Stimulated activated CD4-positive, alpha-beta T cell treated with anti-CD3 and anti-CD28 coated beads, TNF-alpha, amount 100 ng/mL, for 24 hours (primary cell): ENCODE measurements around the gene PNN.
"Not testable (repeated sequence)": the region's sequence is repeated elsewhere in the genome, so short reads cannot be mapped to it uniquely, and the experiment has no call there.

Experiments
- DNase-seq, 3 experiments: peaks; one replicate each; pipeline ENCODE4 v3.0.0-alpha.2; 2020; ENCODE audit warnings: low read depth in 3 of 3

Gene PNN

DNA sequence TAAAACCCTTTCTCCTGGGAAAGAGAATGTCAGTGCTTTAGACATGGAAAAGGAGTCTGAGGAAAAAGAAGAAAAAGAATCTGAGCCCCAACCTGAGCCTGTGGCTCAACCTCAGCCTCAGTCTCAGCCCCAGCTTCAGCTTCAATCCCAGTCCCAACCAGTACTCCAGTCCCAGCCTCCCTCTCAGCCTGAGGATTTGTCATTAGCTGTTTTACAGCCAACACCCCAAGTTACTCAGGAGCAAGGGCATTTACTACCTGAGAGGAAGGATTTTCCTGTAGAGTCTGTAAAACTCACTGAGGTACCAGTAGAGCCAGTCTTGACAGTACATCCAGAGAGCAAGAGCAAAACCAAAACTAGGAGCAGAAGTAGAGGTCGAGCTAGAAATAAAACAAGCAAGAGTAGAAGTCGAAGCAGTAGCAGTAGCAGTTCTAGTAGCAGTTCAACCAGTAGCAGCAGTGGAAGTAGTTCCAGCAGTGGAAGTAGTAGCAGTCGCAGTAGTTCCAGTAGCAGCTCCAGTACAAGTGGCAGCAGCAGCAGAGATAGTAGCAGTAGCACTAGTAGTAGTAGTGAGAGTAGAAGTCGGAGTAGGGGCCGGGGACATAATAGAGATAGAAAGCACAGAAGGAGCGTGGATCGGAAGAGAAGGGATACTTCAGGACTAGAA, 6.1 kb downstream of the PNN start:
- no peak for DNase-seq

DNA sequence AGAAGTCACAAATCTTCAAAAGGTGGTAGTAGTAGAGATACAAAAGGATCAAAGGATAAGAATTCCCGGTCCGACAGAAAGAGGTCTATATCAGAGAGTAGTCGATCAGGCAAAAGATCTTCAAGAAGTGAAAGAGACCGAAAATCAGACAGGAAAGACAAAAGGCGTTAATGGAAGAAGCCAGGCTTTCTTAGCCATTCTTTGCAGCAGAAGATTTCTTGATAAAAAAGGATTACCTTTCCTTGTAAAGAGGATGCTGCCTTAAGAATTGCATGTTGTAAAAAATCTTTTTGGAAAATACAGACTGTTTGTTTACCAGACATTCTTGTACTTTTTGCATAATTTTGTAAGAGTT, 6.6 kb downstream of the PNN start:
- DNase-seq = no peak

DNA sequence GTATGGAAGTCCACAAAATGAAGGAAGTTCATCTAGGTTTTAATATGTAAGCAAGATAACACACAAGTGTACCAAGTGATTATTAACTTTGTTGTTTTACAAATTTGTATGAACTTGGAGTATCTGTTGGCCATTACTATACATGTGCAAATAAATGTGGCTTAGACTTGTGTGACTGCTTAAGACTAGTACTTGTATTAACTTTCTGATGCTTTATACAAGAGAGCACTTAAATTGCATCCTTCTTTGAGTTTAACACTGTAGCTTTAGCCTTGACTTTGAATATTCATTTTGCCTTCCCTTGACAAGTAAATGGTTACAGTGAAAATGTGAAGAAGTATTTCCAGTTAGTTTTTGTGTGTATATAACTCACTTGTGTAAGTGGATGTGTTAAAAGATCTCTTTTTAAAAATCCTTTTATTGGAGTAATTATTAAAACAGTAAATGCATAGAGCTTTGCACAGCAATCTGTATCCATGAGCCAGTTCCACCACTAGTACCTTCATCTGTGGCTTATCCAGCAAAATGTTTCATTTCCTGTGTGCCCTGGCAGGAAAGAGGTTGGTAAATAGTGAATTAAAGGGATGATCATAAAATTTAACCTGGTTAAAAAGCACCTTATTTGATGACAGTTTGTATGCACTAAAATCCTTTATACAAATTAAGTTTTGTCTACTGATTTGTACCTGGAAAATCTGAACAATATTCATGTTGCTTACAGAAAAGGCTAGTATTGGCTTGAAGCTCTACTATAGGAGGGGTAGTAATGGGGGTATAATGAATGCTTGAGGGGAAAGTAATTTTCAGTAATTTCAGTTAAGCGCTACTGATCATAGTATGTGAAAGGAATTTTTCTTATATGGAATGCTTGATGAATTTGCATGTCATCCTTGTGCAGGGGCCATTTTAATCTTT, 8.0 kb downstream of the PNN start:
- DNase-seq = no peak

DNA sequence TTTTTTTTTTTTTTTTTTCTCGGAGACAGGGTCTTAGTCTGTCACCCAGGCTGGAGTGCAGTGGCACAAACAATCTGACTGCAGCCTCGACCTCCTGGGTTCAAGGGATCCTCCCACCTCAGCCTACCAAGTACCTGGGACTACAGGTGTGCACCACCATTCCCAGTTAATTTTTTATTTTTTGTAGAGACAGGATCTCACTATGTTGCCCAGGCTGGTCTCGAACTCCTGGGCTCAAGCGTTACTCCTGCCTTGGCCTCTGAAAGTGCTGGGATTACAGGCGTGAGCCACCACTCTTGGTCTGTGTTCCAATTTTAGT, 8.6 kb downstream of the PNN start:
- DNase-seq = not testable (repeated sequence)

DNA sequence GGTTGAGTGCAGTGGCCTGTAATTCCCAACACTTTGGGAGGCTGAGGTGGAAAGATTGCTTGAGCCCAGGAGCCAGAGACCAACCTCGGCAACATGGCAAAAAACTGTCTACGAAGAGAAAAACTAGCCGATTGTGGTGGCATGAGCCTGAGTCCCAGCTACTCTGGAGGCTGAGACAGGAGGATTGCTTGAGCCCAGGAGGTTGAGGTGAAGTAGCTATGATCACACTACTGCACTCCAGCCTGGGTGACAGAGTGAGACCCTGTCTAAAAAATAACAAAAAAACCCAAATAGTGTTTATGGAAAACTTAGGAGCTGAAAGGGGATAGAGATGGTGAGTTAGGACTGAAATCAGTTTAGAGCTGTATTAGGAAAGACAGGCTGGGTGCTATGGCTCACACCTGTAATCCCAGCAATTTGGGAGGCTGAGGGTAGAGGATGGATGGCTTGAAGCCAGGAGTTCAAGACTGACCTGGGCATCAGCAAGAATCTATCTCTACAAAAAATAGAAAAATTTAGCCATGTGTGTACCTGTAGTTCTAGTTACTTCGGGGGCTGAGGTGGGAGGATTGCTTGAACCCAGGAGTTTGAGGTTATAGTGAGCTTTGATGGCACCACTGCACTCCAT, 9.7 kb downstream of the PNN start:
- DNase-seq = no peak

DNA sequence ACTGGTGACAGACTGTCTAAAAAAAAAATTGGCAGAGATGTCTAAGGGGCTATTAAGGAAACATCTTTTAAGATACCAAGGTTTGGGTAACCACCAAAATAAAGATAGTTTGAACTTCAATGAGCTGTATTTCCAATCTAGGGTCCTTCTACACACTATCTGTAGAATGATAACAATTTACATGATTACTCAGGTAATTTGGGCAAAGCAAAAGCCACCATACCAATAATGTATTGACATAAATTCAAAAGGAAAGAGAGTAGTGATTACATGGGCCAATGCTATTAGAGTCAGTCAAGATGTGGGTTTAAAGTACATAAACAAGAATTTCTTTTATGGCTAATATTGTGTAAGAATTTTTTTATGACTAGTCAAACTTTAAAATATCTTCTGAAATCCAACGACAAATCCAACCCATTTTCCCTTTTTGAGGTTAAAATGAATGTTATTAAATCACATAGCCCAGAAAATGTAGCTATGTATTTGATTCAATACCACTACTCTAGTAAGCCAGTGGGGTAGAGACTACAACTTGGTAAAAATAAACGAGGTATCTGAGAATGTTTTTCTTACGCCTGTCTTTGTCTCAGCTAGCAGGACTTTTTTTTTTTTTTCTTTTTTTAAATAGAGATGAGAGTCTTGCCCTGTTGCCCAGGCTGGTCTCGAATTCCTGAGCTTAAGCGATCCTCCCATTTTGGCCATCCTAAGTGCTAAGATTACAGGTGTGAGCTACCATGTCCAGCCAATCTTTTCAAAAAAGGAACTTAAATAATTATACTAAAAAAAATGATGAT, 10.4 kb downstream of the PNN start:
- no peak for DNase-seq

DNA sequence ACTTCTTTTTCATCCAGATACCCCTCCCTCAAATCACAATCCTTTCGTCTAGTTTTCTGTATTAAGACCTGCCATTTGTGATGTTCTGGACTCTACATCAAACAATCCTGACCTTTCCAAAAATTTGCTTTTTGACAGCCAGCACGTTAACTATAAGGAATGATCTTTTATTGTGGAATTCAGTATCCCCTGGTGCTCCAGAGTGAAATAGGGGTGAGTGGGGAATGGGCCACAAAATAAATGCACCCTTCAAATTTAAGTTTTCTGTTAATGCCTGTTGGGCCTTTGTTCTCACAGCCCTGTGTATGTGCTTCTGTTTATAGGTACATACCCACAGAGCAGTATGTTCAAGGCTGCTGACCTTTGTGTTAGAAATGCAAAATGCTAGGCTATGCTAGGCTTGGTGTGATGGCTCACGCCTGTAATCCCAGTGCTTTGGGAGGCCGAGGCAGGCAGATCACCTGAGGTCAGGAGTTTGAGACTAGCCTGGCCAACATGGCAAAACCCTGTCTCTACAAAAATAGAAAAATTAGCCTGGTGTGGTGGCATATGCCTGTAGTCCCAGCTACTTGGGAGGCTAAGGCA, 12.0 kb downstream of the PNN start:
- DNase-seq = no peak

DNA sequence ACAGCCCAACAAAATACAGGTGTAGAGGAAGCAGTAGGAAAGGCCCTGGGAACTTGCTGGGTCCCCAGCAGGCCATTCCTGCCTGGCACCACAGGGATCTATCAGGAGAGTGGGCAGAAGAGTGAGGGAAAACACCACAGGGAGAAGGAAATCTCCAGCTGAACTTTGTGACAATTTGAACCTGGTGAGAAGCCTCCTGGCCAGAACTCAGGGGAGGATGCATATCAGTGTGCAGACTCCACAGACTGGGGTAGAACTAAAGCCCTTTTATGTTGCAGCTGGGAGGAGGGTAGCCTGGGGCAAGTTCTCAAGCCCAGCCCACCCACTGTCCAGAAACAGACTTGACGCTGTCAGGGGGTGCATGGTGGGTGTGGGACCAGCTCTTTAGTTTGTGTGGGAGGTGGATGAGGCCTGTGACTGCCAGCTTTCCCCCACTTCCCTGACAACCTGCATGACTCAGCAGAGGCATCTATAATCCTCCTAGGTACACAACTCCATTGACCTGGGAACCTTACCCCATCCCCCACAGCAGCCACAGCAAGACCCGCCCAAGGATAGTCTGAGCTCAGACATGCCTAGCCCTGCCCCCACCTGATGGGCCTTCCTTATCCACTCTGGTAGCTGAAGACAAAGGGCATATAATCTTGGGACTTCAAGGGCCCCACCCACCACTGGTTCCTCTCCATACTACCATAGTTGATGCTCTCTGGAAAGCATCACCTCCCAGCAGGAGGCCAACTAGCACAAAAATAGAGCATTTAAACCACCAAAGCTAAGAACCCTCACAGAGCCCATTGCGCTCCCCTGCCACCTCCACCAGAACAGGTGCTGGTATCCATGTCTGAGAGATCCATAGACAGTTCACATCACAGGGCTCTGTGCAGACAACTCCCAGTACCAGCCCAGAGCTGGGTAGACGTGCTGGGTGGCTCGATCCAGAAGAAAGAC, 28.9 kb downstream of the PNN start:
- DNase-seq = no peak

DNA sequence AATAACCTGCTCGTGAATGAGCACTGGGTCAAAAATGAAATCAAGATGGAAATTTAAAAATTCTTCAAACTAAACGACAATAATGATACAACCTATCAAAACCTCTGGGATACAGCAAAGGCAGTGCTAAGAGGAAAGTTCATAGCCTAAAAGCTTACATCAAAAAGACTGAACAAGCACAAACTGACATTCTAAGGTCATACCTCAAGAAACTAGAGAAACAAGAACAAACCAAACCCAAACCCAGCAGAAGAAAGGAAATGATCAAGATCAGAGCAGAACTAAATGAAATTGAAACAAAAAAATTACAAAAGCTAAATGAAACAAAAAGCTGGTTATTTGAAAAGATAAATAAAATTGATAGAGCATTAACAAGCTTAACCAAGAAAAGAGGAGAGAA, 32.4 kb downstream of the PNN start:
- DNase-seq = not testable (repeated sequence)

DNA sequence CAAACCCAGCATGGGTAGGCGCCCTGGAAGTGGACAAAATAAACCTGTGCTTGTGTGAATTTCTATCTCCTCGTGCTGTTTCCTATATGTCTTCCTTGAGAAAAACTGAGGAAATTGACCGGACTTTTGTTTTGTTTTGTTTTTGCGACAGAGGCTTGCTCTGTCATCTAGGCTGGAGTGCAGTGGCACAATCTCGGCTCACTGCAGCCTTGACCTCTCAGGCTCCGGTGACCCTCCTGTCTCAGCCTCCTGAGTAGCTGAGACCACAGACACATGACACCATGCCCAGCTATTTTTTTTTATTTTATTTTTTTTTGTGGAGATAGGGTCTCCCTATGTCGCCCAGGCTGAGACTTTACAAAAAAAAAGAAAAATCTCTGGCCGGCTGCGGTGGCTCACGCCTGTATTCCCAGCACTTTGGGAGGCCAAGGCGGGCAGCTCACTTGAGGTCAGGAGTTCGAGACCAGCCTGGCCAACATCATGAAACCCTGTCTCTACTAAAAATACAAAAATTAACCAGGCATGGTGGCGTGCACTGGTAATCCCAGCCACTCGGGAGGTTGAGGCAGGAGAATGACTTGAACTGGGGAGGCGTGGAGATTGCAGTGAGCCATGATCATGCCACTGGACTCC, 36.2 kb downstream of the PNN start:
- no peak for DNase-seq

DNA sequence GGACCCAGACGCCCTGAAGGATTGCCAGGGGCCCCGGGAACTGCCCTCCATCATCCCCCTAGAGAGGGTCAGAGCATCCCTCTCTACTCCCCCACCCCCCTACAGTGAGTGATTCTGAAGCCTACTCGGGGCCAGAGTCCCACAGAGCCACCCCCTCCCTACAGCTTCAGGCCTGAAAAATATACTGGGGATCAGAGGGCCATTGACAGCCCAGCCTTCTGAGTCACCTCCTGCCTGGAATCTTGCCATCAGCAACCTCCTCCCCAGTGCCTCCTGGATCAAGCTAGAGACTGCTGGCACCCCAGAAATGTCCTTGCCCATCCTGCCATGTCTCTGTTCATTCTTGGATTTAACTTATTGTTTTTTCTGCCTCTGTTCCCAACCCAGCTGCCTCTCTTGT, 37.0 kb downstream of the PNN start:
- DNase-seq = no peak

DNA sequence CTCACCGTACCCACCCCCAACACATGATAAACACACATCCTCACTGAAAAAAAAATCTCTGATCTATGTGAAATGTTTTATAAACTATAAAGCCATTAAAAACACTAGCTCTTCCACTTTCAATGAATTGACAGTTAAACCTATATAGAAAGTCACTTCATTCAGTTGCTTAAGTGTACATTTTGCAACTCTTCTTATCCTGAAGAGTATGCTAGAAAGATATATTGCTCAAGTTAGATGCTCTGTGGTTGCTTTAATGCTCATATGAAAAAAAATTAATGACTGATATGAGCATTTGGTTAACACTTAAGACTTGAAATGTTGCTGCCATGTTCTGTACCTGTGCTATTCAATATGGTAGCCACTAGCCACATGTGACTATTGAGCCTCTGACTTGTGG, 37.6 kb downstream of the PNN start:
- no peak for DNase-seq

DNA sequence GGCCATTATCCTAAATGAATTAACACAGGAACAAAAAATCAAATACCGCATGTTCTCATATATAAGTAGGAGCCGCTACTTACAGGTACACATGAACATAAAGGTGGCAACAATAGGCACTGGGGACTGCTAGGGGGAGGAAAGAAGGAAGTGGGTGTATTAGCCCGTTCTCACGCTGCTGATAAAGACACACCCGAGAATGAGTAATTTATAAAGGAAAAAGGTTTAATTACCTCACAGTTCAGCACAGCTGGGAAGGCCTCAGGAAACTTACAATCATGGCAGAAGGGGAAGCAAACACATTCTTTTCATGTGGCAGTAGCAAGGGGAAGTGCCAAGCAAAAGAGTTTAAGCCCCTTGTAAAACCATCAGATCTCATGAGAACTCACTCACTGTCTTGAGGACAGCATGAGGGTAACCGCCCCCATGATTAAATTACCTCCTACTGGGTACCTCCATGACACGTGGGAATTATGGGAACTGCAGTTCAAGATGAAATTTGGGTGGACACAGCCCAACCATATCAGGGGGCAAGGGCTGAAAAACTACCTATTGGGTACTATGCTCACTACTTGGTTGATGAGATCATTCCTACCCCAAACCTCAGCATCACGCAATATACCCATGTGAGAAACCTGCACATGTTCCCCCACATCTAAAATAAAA, 42.3 kb downstream of the PNN start:
- no peak for DNase-seq

DNA sequence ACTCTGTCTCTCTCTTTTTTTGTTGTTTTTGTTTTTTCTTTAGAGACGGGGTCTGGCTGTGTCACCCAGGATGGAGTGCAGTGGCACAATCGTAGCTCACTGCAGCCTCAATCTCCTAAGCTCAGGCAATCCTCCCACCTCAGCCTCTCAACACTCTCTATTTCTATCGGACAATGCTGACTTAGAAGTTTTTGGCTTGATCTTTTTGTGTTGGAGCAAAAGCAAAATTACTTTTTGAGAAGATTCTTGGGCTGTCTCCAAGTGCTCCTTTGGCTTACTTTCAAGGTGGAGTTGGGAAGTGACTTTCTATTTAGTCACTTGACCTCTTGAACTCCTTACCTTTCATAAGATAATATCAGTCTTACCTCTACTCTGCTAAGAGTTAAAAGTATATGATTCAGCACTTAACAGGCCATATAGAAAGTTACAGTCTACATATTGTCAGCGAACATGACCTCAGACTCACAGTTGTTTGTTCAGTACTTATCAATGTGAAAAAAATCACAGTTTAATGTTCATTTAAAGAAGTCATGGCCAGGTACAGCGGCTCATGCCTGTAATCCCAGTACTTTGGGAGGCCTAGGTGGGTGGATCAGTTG, 43.2 kb downstream of the PNN start:
- DNase-seq = no peak

DNA sequence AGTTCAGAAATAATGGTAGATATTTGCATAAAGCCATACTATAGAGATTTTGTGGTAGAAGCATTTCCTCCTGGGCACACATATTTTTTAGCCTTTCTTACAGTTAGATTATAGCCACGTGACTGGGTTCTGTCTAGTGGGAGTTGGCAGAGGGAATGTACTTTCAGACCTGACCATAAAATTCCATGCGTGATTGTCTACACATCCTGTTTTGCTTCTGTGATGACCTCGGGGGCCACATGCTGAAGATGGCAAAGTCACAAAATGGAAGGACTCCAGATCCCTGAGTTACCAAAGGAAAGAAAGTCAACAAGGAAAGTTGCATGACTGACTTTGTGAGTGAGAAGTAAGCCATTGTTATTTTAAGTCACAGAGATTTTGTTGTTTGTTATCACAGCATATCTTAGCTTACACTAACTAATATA, 44.0 kb downstream of the PNN start:
- DNase-seq = no peak

DNA sequence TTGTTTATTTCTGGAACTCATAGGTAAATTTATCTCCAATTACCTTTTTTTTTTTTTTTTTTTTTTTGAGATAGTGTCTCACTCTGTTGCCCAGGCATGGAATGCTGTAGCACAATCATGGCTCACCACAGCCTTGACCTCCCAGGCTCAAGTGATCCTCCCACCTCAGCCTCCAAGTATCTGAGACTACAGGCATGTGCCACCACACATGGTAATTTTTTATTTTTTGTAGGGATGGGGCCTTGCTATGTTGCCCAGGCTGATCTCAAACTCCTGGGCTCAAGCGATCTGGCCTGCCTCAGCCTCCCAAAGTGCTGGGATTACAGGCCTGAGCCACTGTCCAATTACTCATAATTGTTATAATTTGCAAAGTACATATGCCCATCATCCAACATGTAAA, 45.4 kb downstream of the PNN start:
- not testable (repeated sequence) for DNase-seq

DNA sequence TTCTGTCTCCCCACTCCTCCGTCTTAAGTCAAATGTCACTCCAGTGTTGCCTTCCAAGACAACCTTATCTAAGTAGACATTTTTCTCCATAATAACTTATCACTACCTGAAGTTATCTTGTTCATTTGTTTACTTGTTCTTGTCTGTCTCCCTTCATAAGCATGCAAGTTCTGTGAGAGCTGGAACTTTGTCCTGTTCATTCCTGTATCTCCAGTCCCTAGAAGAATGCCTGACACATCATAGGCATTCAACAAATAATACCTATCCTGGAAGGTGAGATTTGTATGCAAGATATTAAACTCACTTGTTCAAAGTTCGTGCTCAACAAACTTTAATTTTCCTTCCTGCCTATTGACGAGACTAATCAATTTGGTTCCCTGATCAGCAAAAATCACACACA, 53.0 kb downstream of the PNN start:
- DNase-seq = no peak

DNA sequence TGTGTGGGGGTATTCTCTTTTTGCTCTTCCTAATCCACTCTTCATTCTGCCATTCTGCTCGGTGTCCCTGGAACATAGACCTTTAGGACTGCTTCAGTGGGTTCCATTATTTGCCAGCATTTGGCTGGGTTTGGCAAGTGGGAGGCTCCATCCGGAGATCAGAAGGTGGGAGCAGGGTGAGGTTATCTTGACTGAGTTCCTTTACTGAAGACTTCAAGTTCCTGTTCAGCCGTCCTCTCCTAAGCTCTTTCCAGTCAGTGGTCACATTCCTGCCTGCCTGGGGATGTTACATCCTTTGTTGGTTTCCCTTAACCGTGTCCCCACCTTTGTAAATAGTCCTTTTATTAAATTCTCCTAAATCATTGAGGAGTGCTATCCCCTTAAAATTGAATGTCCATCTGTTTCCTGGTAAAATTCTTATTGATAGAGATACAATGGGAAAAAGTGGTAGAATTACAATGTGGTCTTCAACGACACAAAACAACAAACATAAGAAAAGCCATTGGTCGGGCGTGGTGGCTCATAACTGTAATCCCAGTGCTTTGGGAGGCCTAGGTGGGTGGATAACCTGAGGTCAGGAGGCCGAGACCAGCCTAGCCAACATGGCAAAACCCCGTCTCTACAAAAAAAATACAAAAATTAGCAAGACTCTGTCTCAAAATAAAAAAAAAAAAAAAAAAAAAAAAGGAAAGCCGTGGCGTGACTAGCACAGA, 53.6 kb downstream of the PNN start:
- peak in 1 of 3 experiments; percentile 21 for DNase-seq

DNA sequence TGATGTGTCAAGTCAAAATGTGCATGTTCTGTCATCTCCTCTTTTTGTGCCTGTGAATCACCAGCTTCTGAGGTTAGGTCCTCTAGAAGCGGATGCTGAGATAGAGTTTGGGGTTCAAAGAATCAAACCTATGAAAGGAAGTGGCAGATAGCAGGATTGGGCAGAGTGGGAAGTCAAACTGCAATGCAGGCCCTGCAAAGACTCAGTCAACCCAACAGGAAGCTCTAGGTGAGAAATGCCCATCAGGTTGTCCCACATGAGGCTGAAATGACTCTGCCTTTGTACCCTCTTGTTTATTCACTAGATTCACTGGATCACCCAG, 54.1 kb downstream of the PNN start:
- peak; percentile 13 to 44 (median 39) for DNase-seq
